Sigmoid colon (tissue), 7 donors: ENCODE results near the gene KMT2E. TPM values are rescaled to one million over a fixed set of nuclear protein-coding genes. Genes with fewer than 3 reads are reported as not detected.

Experiments
- DNase-seq: peaks from one replicate; pipeline ENCODE4 v3.0.0-alpha.2; 2019
- H3K27ac ChIP-seq, 4 donors: fragments of 200-600 bp; sonication (generic); one replicate each; pipeline ENCODE4 v1.5.1; 2016 to 2019; ENCODE audit warnings: mild to moderate bottlenecking in 1 of 4
- H3K27me3 ChIP-seq, 3 donors: fragments of 200-600 bp; sonication (generic); one replicate each; pipeline ENCODE4 v1.5.1; 2019; ENCODE audit warnings: mild to moderate bottlenecking in 1 of 3
- H3K36me3 ChIP-seq, 4 donors: fragments of 200-600 bp; sonication (generic); one replicate each; pipeline ENCODE4 v1.5.1; 2016 to 2019
- H3K4me1 ChIP-seq, 4 donors: fragments of 200-600 bp; sonication (generic); one replicate each; pipeline ENCODE4 v1.5.1; 2017 to 2019
- H3K4me3 ChIP-seq, 4 donors: fragments of 200-600 bp; sonication (generic); one replicate each; pipeline ENCODE4 v1.5.1; 2017 to 2019; ENCODE audit warnings: mild to moderate bottlenecking in 2 of 4, moderate library complexity in 1 of 4
- H3K9me3 ChIP-seq, 4 donors: fragments of 200-600 bp in 3 of 4; sonication (generic) in 3 of 4; one replicate each; pipeline versions ENCODE4 v1.5.1 to v1.6.1; 2013 to 2019
- EP300 ChIP-seq, 4 donors: sonication (generic); formaldehyde crosslinking; IDR thresholded peaks; one replicate each; pipeline ENCODE4 v1.6.1; 2017; ENCODE audit warnings: antibody characterized with exemption in 4 of 4
- POLR2A ChIP-seq, 2 donors: fragments of 450-650 bp; IDR thresholded peaks; one replicate each; pipeline ENCODE4 v1.6.1; 2016; ENCODE audit warnings: antibody characterized with exemption in 2 of 2, mild to moderate bottlenecking in 2 of 2, moderate library complexity in 2 of 2
- POLR2AphosphoS5 ChIP-seq, 4 donors: sonication (generic); formaldehyde crosslinking; IDR thresholded peaks; one replicate each; pipeline ENCODE4 v1.6.1; 2017; ENCODE audit warnings: antibody characterized with exemption in 4 of 4
- WGBS, 2 donors: extraction: QIAGEN DNeasy Blood & Tissue Kit; methylation state at CpG; one replicate each; pipeline ENCODE4 v1.1.7; 2013; 5-methylcytosine and 5-hydroxymethylcytosine counted together
- intact Hi-C: fragments of 100-400 bp; cut with DNase I; formaldehyde crosslinking; loops from one replicate; pipeline ENCODE4 v1.15.1; 2023
- polyA plus RNA-seq, 3 donors: library from polyadenylated mRNA; stranded (reverse); fragments of 200-250 nt; gene quantifications; one replicate each; pipeline ENCODE4 v1.2.3, GENCODE V29; 2013
- total RNA-seq, 4 donors: library from RNA; depleted of rRNA; stranded (reverse); fragments of >200 nt; gene quantifications; one replicate each; pipeline ENCODE4 v1.1.0, GENCODE V29; 2016
- TF ChIP-seq, protein P1 (sequence below), 4 experiments: fragments of 450-650 bp in 3 of 4; fragments of 200-600 bp in 1 of 4; IDR thresholded peaks; one replicate each; pipeline ENCODE4 v1.5.1; 2016 to 2019; ENCODE audit warnings: antibody characterized with exemption in 4 of 4, mild to moderate bottlenecking in 3 of 4, moderate library complexity in 2 of 4
- donor health status: healthy with polysubstance abuse.
- donor health status: Bipolar disorder and iron deficiency.
- donor health status: healthy.

KMT2E gene
- total and polyA plus RNA-seq, 7 donors = 20.6 to 109 (median 84.7) TPM

DNA sequence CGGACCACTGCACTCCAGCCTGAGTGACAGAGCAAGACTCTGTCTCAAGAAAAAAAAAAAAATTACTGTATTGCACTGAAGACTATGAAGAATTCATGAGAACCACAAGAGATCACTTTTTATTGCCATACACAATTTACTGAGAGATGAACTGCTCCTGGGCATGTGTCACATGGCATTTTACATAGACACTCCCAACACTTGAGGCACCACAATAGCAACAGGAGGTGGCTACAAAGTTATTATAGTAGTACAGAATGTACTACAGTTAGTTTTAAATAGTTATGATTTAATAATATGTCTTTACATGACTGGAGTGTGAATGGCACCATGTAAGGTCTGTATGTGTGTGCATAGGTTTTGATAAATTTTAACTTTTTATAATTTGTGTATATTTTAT, 70.6 kb downstream of the KMT2E start:
- no peak for DNase-seq
- Histone ChIP-seq H3K9me3 (no peaks in the 10 kb centered on the region), H3K4me1 (no peaks in the 10 kb centered on the region), H3K27ac (no peak overlapping the region), H3K4me3 (no peak overlapping the region), H3K36me3 (peaks cover 7 to 77% (median 15%) of the 10 kb centered on the region in 4 donors), H3K27me3 (no peaks in the 10 kb centered on the region)
- intact Hi-C loops = no loop called here
- no peak for TF ChIP-seq EP300 (IDR thresholded peaks at IDR 0.05)
- TF ChIP-seq POLR2A (IDR thresholded peaks at IDR 0.05) = no peak
- no peak for TF ChIP-seq POLR2AphosphoS5 (IDR thresholded peaks at IDR 0.05)
- TF ChIP-seq, protein P1, sequence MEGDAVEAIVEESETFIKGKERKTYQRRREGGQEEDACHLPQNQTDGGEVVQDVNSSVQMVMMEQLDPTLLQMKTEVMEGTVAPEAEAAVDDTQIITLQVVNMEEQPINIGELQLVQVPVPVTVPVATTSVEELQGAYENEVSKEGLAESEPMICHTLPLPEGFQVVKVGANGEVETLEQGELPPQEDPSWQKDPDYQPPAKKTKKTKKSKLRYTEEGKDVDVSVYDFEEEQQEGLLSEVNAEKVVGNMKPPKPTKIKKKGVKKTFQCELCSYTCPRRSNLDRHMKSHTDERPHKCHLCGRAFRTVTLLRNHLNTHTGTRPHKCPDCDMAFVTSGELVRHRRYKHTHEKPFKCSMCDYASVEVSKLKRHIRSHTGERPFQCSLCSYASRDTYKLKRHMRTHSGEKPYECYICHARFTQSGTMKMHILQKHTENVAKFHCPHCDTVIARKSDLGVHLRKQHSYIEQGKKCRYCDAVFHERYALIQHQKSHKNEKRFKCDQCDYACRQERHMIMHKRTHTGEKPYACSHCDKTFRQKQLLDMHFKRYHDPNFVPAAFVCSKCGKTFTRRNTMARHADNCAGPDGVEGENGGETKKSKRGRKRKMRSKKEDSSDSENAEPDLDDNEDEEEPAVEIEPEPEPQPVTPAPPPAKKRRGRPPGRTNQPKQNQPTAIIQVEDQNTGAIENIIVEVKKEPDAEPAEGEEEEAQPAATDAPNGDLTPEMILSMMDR (IDR thresholded peaks at IDR 0.05) = no peak
- 93 to 100% methylated on average over 1 of the region's 1 CpG for WGBS, 2 donors

DNA sequence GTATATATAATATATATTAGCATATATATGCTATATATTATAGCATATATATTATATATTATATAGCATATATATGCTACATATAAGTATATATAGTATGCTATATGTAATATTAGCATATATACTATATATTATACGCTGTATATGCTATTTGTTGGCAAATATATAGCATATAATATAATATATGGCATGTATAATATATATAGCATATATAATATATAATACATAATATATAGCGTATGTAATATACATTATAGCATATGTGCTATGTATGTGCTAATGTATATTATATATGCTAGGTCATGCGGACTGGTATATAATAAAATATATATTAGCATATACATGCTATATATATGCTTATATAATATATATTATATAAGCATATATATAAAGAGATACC, 72.8 kb downstream of the KMT2E start:
- DNase-seq = no peak
- H3K27me3 ChIP-seq = no peaks in the 10 kb centered on the region
- H3K36me3 ChIP-seq = peaks cover 1 to 76% (median 5%) of the 10 kb centered on the region in 4 donors
- 97% methylated on average over 3 of the region's 3 CpGs for WGBS, 2 donors
- intact Hi-C loops = no loop called here
- H3K27ac ChIP-seq = no peak overlapping the region
- H3K4me3 ChIP-seq = no peak overlapping the region
- TF ChIP-seq POLR2AphosphoS5 (IDR thresholded peaks at IDR 0.05) (no peak), EP300 (IDR thresholded peaks at IDR 0.05) (no peak), POLR2A (IDR thresholded peaks at IDR 0.05) (no peak)
- TF ChIP-seq, protein P1 (IDR thresholded peaks at IDR 0.05) = no peak
- no peaks in the 10 kb centered on the region for H3K9me3 ChIP-seq
- no peaks in the 10 kb centered on the region for H3K4me1 ChIP-seq

DNA sequence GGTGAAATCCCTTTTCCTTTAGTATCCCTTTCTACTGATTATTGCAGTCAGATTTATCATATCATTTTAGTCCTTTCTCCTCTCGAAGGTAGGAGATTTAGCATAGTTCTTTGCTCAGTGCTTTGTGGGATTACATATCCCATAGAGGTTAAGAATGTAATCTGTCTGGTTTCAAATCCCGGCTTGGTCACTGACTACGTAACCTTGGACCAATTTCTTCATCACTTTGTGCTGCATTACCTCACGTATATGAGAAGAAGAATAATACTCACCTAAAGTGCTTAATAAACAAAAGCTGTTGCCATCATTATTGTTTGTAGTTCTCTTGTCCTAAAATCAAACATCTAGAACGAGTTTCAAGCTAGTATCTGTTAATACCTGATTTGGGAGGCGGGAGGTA, 74.0 kb downstream of the KMT2E start:
- Histone ChIP-seq H3K4me1 (no peaks in the 10 kb centered on the region), H3K36me3 (peaks cover 7 to 76% (median 9%) of the 10 kb centered on the region in 4 donors), H3K27ac (no peak overlapping the region), H3K27me3 (no peaks in the 10 kb centered on the region), H3K9me3 (no peaks in the 10 kb centered on the region), H3K4me3 (no peak overlapping the region)
- TF ChIP-seq, protein P1 (IDR thresholded peaks at IDR 0.05) = no peak
- TF ChIP-seq POLR2AphosphoS5 (IDR thresholded peaks at IDR 0.05) (no peak), POLR2A (IDR thresholded peaks at IDR 0.05) (no peak), EP300 (IDR thresholded peaks at IDR 0.05) (no peak)
- no peak for DNase-seq
- intact Hi-C loops = no loop called here
- 84 to 89% methylated on average over 6 of the region's 6 CpGs for WGBS, 2 donors

DNA sequence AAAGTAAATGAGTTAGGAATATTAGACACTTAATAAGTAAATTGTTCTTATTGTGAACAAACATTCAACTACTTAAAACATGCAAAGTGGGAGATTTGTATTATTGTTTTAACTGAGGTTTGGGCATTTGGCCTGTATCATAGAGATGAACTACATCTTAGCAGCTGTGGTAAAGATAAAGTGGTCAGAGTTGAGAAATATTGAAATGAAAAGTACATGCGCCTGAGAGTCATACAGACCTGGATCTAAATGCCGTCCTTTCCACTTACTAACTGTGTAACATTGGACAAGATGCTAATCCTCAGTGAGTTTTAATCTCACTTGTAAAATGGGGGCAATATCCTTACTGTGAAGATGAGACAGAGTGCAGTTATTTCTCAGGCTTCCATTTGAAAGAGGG, 74.5 kb downstream of the KMT2E start:
- no peak for DNase-seq
- no peaks in the 10 kb centered on the region for H3K27me3 ChIP-seq
- TF ChIP-seq, protein P1 (IDR thresholded peaks at IDR 0.05) = no peak
- TF ChIP-seq EP300 (IDR thresholded peaks at IDR 0.05) (no peak), POLR2AphosphoS5 (IDR thresholded peaks at IDR 0.05) (no peak), POLR2A (IDR thresholded peaks at IDR 0.05) (no peak)
- no peaks in the 10 kb centered on the region for H3K4me1 ChIP-seq
- H3K36me3 ChIP-seq = peaks cover 7 to 76% (median 9%) of the 10 kb centered on the region in 4 donors
- H3K9me3 ChIP-seq = no peaks in the 10 kb centered on the region
- WGBS, 2 donors = 91 to 94% methylated on average over 2 of the region's 2 CpGs
- intact Hi-C loops = no loop called here
- no peak overlapping the region for H3K27ac ChIP-seq
- H3K4me3 ChIP-seq = no peak overlapping the region

DNA sequence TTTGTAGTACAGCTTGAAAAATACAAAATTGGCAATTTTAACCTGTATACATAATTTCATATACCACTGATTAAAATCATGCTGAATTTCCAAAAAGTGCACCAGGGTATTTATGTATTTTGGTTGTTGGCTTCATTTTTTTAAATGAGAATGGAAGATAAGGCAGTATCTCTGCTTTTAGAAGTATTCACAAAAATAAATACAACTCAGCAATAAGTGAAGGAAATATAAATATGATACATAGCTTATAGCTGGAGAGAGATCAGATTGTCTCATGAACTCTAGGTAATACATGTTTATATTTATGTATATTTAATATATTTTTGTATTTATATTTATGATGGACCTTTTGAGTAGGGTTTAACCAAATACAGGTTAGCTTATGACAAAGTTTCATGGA, 81.0 kb downstream of the KMT2E start:
- Histone ChIP-seq H3K36me3 (peaks cover 0 to 56% (median 8%) of the 10 kb centered on the region in 4 donors), H3K27ac (no peak overlapping the region), H3K9me3 (no peaks in the 10 kb centered on the region), H3K4me1 (peaks cover 0 to 17% (median 5%) of the 10 kb centered on the region in 4 donors), H3K4me3 (no peak overlapping the region), H3K27me3 (no peaks in the 10 kb centered on the region)
- TF ChIP-seq, protein P1 (IDR thresholded peaks at IDR 0.05) = no peak
- TF ChIP-seq EP300 (IDR thresholded peaks at IDR 0.05) (no peak), POLR2A (IDR thresholded peaks at IDR 0.05) (no peak), POLR2AphosphoS5 (IDR thresholded peaks at IDR 0.05) (no peak)
- no peak for DNase-seq
- intact Hi-C loops = no loop called here
